ENCODE measurements around the gene SCFD2.

DNA sequence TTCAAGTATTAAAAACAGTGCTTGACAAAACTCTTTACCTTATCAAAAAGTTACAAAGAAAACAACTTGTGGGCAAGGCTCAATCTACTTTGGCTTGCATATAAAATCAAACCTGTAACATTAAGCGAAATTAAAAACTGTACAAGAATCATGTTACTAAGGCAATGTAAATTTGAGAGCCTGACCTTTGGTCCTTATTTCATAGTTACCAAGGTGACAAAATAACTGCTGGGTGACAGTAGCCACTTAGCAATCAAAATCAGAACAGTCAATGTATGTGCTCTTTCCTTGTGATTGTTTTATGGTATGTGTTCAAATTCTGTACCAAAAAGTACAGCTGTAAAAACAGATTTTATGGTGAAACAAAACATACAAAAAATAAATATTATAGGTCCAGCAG is 299.7 kb downstream of the SCFD2 start:
- TF ChIP-seq, protein P1, sequence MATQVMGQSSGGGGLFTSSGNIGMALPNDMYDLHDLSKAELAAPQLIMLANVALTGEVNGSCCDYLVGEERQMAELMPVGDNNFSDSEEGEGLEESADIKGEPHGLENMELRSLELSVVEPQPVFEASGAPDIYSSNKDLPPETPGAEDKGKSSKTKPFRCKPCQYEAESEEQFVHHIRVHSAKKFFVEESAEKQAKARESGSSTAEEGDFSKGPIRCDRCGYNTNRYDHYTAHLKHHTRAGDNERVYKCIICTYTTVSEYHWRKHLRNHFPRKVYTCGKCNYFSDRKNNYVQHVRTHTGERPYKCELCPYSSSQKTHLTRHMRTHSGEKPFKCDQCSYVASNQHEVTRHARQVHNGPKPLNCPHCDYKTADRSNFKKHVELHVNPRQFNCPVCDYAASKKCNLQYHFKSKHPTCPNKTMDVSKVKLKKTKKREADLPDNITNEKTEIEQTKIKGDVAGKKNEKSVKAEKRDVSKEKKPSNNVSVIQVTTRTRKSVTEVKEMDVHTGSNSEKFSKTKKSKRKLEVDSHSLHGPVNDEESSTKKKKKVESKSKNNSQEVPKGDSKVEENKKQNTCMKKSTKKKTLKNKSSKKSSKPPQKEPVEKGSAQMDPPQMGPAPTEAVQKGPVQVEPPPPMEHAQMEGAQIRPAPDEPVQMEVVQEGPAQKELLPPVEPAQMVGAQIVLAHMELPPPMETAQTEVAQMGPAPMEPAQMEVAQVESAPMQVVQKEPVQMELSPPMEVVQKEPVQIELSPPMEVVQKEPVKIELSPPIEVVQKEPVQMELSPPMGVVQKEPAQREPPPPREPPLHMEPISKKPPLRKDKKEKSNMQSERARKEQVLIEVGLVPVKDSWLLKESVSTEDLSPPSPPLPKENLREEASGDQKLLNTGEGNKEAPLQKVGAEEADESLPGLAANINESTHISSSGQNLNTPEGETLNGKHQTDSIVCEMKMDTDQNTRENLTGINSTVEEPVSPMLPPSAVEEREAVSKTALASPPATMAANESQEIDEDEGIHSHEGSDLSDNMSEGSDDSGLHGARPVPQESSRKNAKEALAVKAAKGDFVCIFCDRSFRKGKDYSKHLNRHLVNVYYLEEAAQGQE (IDR thresholded peaks at IDR 0.05; ENCODE audit: insufficient read depth in 1 of 2, low read depth in 2 of 2, low read length in 2 of 2), result no peak
- no peak for TF ChIP-seq POLR2AphosphoS5 (IDR thresholded peaks at IDR 0.05; ENCODE audit: low read depth, low read length)

Measured in PFSK-1 (cell line).